HepG2 (cell line): Measurements from ENCODE around the gene MIDN. TPM values are rescaled to one million over a fixed set of nuclear protein-coding genes. Genes with fewer than 3 reads are reported as not detected.

ENCODE experiments used
- ATF1 ChIP-seq: IDR thresholded peaks from 2 replicates; pipeline ENCODE4 v1.6.1; 2016; ENCODE audit warnings: mild to moderate bottlenecking, control low read depth
- CEBPB ChIP-seq: IDR thresholded peaks from 2 replicates; pipeline ENCODE4 v1.6.1; 2011; ENCODE audit warnings: low read depth, low read length, improper control_type of control experiment, borderline replicate concordance
- DMAP1 ChIP-seq: IDR thresholded peaks from 2 replicates; pipeline ENCODE4 v1.6.1; 2016
- HES4 ChIP-seq: sonication (generic); formaldehyde crosslinking; IDR thresholded peaks from 2 replicates; pipeline ENCODE4 v1.9.0; 2021; ENCODE audit warnings: mild to moderate bottlenecking, missing genetic modification reagents, borderline replicate concordance
- IKZF1 ChIP-seq: fragments of 450-650 bp; IDR thresholded peaks from 2 replicates; pipeline ENCODE4 v1.7.1; 2016
- MAF1 ChIP-seq: sonication (generic); formaldehyde crosslinking; IDR thresholded peaks from 2 replicates; pipeline ENCODE4 v1.5.0; 2020; ENCODE audit warnings: missing genetic modification reagents, borderline replicate concordance
- MZF1 ChIP-seq: sonication (generic); formaldehyde crosslinking; IDR thresholded peaks from 2 replicates; pipeline ENCODE4 v1.8.1; 2023; ENCODE audit warnings: mild to moderate bottlenecking, missing genetic modification reagents, borderline replicate concordance
- NFIC ChIP-seq: IDR thresholded peaks from 2 replicates; pipeline ENCODE4 v1.6.1; 2012; ENCODE audit warnings: mild to moderate bottlenecking, low read length, inconsistent platforms
- ONECUT2 ChIP-seq: sonication (generic); formaldehyde crosslinking; IDR thresholded peaks from 2 replicates; pipeline ENCODE4 v1.4.0; 2020; ENCODE audit warnings: missing genetic modification reagents
- RELA ChIP-seq: sonication (generic); formaldehyde crosslinking; IDR thresholded peaks from 2 replicates; pipeline ENCODE4 v1.4.0; 2020; ENCODE audit warnings: missing genetic modification reagents
- REPIN1 ChIP-seq: sonication (generic); formaldehyde crosslinking; IDR thresholded peaks from 2 replicates; pipeline ENCODE4 v1.8.0; 2022; ENCODE audit warnings: missing genetic modification reagents, low read depth, mild to moderate bottlenecking, borderline replicate concordance
- TCF7L2 ChIP-seq: IDR thresholded peaks from 2 replicates; pipeline ENCODE4 v1.6.1; 2011; ENCODE audit warnings: mild to moderate bottlenecking, low read depth, low read length, moderate library complexity
- U2AF2 ChIP-seq: fragments of 200-400 bp; formaldehyde crosslinking; IDR thresholded peaks from 2 replicates; pipeline ENCODE4 v1.6.1; 2017; ENCODE audit warnings: low read depth, mild to moderate bottlenecking, low read length
- ZNF138 ChIP-seq: sonication (generic); formaldehyde crosslinking; IDR thresholded peaks from 2 replicates; pipeline ENCODE4 v1.5.0; 2020; ENCODE audit warnings: mild to moderate bottlenecking, low read depth, missing genetic modification reagents
- ZNF205 ChIP-seq: IDR thresholded peaks from 2 replicates; pipeline ENCODE4 v1.6.1; 2018; ENCODE audit warnings: missing biosample characterization, missing genetic modification reagents
- ZNF367 ChIP-seq: sonication (generic); formaldehyde crosslinking; IDR thresholded peaks from 2 replicates; pipeline ENCODE4 v1.4.0; 2020; ENCODE audit warnings: missing genetic modification reagents, borderline replicate concordance
- ZNF441 ChIP-seq: sonication (generic); formaldehyde crosslinking; IDR thresholded peaks from 2 replicates; pipeline ENCODE4 v1.7.0; 2021; ENCODE audit warnings: missing genetic modification reagents, borderline replicate concordance
- polyA plus RNA-seq, 8 experiments: library from polyadenylated mRNA; depleted of rRNA in 3 of 8; stranded (reverse) in 7 of 8; unstranded in 1 of 8; fragments of >200 nt; fragmentation: Illumina TruSeq in 4 of 8; extraction: Trizol in 4 of 8; gene quantifications; 2 replicates each; pipeline versions ENCODE4 v1.2.1 to v1.2.3, GENCODE V29; 2011 to 2016; ENCODE audit warnings: low read depth in 4 of 8, missing spikeins in 1 of 8, mixed read lengths in 1 of 8; ENCODE audit not compliant: insufficient read depth in 1 of 8
- total RNA-seq, 5 experiments: library from RNA; depleted of rRNA; stranded (reverse); fragments of >200 nt; fragmentation: Illumina TruSeq; extraction: Trizol; gene quantifications; 2 replicates each; pipeline ENCODE4 v1.2.3, GENCODE V29; 2016; ENCODE audit warnings: low read depth in 1 of 5
- TF ChIP-seq, protein P1 (sequence below): sonication (generic); formaldehyde crosslinking; conservative IDR thresholded peaks from 2 replicates; pipeline ENCODE4 v1.4.0; 2020; ENCODE audit warnings: mild to moderate bottlenecking, missing genetic modification reagents, moderate library complexity
- TF ChIP-seq, protein P2 (sequence below): sonication (generic); formaldehyde crosslinking; IDR thresholded peaks from 2 replicates; pipeline ENCODE4 v1.4.0; 2020; ENCODE audit warnings: missing genetic modification reagents
- TF ChIP-seq, protein P3 (sequence below): sonication (generic); formaldehyde crosslinking; IDR thresholded peaks from 2 replicates; pipeline ENCODE4 v1.4.0; 2020; ENCODE audit warnings: missing genetic modification reagents, borderline replicate concordance
- TF ChIP-seq, protein P4 (sequence below): sonication (generic); formaldehyde crosslinking; IDR thresholded peaks from 2 replicates; pipeline ENCODE4 v1.4.0; 2020; ENCODE audit warnings: missing genetic modification reagents

Gene MIDN
- total and polyA plus RNA-seq, 2 of the 13 experiments (the other 11 are each of a cell fraction or from before 2014, with no cell fraction given), result 8.4 to 18.0 TPM

DNA sequence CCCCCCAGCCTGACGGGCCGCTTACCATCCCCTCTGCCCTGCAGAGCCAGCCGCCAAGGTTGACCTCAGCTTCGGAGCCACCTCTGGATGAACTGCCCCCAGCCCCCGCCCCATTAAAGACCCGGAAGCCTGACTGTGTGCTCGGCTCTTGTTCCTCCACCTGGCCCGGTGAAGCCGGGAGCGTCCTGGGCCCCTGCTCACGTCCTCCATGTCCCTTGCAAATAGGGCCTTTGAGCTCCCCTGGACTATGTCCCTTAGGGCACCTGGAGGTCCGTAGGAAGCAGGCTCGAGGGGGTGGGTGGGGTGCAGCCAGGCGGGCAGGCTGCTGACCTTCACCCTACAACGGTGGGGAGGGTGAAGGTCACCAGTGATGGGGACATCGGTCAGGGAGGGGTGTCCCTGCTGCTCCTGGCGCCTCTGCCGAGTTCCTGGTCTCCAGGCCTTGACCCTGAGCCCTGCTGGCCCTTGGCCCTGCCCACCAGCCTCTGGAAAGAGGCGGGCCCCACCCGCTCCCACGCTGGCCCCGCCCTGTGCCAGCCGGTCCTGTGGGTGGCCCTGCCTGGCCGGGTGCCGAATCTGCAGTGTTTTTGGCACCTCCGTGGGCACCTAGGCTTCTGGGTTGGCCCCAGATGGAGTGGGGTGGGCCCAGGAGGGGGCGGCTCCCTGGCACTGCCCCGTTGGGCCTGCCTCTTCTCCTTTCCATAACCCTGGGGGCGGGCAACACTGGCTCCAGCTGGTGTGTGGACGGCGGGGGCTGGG lies 3.5 kb upstream of the MIDN start (continued):
- TF ChIP-seq MZF1 (0 out of 2 replicates have a peak, but pooled peaks have one; percentile 16), IKZF1 (no peak), ATF1 (CRISPR knock-in tag) (peak; percentile 40; the same call in 1 of the 2 replicates), ZNF441 (CRISPR knock-in tag) (peak; percentile 84; the same call in 1 of the 2 replicates), U2AF2 (no peak), DMAP1 (peak; percentile 68; the same call in 1 of the 2 replicates), TCF7L2 (no peak), REPIN1 (peak; percentile 37; the same call in 1 of the 2 replicates), CEBPB (peak; percentile 54; the same call in 1 of the 2 replicates), NFIC (no peak), HES4 (CRISPR knock-in tag) (no peak), RELA (CRISPR knock-in tag) (no peak), ZNF138 (CRISPR knock-in tag) (no peak), ONECUT2 (CRISPR knock-in tag) (0 out of 2 replicates have a peak, but pooled peaks have one; percentile 18), ZNF205 (CRISPR knock-in tag) (peak; percentile 70), ZNF367 (CRISPR knock-in tag) (0 out of 2 replicates have a peak, but pooled peaks have one; percentile 20), MAF1 (CRISPR knock-in tag) (0 out of 2 replicates have a peak, but pooled peaks have one; percentile 15)
- TF ChIP-seq, protein P1, sequence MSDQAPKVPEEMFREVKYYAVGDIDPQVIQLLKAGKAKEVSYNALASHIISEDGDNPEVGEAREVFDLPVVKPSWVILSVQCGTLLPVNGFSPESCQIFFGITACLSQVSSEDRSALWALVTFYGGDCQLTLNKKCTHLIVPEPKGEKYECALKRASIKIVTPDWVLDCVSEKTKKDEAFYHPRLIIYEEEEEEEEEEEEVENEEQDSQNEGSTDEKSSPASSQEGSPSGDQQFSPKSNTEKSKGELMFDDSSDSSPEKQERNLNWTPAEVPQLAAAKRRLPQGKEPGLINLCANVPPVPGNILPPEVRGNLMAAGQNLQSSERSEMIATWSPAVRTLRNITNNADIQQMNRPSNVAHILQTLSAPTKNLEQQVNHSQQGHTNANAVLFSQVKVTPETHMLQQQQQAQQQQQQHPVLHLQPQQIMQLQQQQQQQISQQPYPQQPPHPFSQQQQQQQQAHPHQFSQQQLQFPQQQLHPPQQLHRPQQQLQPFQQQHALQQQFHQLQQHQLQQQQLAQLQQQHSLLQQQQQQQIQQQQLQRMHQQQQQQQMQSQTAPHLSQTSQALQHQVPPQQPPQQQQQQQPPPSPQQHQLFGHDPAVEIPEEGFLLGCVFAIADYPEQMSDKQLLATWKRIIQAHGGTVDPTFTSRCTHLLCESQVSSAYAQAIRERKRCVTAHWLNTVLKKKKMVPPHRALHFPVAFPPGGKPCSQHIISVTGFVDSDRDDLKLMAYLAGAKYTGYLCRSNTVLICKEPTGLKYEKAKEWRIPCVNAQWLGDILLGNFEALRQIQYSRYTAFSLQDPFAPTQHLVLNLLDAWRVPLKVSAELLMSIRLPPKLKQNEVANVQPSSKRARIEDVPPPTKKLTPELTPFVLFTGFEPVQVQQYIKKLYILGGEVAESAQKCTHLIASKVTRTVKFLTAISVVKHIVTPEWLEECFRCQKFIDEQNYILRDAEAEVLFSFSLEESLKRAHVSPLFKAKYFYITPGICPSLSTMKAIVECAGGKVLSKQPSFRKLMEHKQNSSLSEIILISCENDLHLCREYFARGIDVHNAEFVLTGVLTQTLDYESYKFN (CRISPR knock-in tag), result peak; percentile 99
- TF ChIP-seq, protein P2, sequence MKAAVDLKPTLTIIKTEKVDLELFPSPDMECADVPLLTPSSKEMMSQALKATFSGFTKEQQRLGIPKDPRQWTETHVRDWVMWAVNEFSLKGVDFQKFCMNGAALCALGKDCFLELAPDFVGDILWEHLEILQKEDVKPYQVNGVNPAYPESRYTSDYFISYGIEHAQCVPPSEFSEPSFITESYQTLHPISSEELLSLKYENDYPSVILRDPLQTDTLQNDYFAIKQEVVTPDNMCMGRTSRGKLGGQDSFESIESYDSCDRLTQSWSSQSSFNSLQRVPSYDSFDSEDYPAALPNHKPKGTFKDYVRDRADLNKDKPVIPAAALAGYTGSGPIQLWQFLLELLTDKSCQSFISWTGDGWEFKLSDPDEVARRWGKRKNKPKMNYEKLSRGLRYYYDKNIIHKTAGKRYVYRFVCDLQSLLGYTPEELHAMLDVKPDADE (CRISPR knock-in tag), result 0 out of 2 replicates have a peak, but pooled peaks have one; percentile 42
- TF ChIP-seq, protein P3, sequence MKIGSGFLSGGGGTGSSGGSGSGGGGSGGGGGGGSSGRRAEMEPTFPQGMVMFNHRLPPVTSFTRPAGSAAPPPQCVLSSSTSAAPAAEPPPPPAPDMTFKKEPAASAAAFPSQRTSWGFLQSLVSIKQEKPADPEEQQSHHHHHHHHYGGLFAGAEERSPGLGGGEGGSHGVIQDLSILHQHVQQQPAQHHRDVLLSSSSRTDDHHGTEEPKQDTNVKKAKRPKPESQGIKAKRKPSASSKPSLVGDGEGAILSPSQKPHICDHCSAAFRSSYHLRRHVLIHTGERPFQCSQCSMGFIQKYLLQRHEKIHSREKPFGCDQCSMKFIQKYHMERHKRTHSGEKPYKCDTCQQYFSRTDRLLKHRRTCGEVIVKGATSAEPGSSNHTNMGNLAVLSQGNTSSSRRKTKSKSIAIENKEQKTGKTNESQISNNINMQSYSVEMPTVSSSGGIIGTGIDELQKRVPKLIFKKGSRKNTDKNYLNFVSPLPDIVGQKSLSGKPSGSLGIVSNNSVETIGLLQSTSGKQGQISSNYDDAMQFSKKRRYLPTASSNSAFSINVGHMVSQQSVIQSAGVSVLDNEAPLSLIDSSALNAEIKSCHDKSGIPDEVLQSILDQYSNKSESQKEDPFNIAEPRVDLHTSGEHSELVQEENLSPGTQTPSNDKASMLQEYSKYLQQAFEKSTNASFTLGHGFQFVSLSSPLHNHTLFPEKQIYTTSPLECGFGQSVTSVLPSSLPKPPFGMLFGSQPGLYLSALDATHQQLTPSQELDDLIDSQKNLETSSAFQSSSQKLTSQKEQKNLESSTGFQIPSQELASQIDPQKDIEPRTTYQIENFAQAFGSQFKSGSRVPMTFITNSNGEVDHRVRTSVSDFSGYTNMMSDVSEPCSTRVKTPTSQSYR, result peak; percentile 84; the same call in 1 of the 2 replicates
- TF ChIP-seq, protein P4, sequence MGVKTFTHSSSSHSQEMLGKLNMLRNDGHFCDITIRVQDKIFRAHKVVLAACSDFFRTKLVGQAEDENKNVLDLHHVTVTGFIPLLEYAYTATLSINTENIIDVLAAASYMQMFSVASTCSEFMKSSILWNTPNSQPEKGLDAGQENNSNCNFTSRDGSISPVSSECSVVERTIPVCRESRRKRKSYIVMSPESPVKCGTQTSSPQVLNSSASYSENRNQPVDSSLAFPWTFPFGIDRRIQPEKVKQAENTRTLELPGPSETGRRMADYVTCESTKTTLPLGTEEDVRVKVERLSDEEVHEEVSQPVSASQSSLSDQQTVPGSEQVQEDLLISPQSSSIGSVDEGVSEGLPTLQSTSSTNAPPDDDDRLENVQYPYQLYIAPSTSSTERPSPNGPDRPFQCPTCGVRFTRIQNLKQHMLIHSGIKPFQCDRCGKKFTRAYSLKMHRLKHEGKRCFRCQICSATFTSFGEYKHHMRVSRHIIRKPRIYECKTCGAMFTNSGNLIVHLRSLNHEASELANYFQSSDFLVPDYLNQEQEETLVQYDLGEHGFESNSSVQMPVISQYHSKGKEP (CRISPR knock-in tag), result no peak
